Fibroblast of skin of left quadriceps (primary cell): ENCODE data around the gene ARHGAP9.
"Not testable (repeated sequence)": the region's sequence is repeated elsewhere in the genome, so short reads cannot be mapped to it uniquely, and the experiment has no call there.

ENCODE experiments used
- DNase-seq, 2 experiments: peaks; one replicate each; pipeline ENCODE4 v3.0.0-alpha.2; 2013; ENCODE audit warnings: low read depth in 2 of 2

Gene ARHGAP9

DNA sequence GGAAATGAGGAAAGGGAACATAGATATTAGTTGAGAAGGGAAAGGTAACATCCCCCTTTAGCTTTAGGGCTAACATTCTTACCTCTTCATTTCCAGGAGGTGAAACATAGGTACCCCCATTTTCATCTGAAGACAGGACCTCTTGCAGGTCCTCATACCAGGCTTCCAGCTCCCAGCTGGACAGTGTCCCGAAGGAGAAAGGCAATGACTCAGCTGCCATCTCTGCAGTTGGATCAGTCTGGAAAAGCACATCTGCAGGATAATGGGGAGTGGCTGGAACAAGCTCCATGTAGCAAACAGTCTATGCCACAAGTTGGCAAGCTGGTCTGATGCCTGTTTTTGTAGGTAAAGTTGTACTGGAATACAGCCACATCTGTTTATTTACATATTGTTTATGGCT is 37.5 kb upstream of the ARHGAP9 start:
- no peak for DNase-seq

DNA sequence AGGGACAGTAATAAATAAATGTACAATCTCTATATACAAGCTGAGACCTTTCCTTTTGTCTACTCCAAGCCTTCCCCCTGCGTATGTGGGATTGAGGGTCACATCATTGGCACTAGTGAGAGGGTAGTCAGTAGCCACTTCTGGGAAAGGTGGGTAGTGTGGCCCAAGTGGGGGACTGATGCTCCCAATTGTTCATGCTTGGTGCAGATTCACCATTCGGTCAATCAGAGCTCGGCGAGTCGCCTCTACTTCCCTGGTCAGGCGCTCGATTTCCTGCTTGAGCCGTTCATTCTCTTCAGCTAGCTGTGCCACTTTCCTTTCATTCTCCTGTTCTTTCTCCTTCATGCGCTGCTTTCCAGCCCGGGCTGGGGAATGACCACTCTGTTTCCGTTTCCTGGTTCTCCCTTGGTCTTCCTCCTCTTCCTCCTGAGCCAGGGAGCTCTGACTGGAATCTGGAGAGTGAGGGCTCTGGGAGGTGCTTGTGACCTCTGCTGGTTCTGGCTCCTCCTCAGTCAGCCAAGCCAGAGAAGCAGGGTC is 37.0 kb upstream of the ARHGAP9 start:
- DNase-seq: no peak

DNA sequence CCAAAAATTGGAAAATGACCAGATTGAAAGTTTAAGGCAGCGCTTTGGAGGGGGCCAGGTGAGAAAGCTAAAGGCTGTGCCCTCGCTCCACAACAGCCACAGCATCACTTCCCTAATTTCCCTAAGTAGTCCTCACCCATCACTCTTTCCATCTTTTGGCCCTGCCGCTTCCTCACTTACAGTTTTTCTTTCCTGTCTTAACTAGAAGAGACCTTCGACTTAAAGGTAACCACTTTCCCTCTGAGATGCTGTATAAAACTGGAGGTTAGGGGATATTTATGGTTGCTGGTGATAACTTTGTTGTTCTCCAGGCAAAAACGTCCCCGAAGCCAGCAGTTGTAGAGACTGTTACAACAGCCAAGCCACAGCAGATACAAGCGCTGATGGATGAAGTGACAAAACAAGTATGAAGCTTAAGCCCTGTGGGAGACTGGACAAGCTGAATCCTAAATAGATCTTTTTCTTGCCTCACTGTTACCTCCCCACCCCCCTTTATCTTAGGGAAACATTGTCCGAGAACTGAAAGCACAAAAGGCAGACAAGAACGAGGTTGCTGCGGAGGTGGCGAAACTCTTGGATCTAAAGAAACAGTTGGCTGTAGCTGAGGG is 36.4 kb upstream of the ARHGAP9 start:
- no peak for DNase-seq

DNA sequence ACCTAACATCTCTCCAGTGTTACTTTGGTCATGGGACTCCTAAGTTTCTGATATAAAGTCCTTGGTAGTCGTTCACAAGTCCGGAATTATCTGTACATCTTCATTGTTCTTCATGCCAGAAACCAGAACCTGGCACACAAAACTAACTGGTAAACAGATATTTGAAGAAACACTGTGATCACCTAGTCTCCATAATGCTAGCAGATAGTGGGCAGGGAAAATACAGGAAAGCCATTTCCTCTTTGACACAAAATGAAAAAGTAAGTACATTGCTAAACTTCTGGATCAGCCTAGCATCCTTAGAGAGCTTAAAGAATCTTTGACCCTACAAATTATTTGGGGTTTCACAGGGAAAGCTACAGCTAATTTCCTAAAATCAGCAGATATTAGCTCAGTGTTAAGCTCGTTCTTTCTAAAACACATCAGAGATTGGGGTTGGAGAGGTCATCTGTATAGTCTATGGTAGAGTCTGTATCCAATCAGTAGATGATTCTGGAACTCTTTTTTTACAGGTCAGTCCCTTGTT is 35.8 kb upstream of the ARHGAP9 start:
- DNase-seq: no peak

DNA sequence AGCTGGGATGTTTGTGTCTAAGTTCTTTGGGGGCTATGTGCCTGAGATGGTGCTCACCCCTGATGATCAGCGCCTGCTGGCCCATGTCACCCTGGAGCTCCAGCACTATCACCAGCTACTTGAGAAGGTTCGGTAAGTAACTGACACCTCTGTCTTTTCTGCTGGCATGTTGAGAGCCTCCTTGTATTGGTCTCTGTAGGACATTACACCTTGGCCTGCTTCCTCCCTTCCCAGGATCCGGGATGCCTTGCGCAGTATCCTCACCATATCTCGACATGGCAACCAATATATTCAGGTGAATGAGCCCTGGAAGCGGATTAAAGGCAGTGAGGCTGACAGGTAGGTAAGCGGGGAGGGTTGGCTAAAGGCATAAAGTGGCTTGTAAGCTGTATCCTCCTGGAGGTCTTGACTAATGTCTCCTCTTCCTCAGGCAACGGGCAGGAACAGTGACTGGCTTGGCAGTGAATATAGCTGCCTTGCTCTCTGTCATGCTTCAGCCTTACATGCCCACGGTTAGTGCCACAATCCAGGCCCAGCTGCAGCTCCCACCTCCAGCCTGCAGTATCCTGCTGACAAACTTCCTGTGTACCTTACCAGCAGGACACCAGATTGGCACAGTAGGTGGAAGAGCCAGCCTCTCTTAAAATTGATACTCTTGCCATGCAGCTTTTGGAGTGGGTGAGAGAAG is 35.2 kb upstream of the ARHGAP9 start:
- DNase-seq: no peak

DNA sequence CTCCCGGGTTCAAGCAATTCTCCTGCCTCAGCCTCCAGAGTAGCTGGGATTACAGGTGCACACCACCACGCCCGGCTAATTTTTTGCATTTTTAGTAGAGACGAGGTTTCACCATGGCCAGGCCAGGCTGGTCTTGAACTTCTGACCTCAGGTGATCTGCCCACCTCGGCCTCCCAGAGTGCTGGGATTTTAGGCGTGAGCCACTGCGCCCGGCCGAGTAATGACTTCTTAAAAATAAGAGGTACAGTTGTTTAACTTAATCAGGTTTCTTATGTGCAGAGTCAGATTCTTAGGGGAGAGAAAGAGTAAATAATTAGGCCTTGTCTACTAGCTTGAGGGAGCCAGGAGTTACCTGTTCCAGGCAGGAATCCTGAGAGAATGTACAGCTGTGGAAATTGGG is 34.6 kb upstream of the ARHGAP9 start:
- DNase-seq: not testable (repeated sequence)

DNA sequence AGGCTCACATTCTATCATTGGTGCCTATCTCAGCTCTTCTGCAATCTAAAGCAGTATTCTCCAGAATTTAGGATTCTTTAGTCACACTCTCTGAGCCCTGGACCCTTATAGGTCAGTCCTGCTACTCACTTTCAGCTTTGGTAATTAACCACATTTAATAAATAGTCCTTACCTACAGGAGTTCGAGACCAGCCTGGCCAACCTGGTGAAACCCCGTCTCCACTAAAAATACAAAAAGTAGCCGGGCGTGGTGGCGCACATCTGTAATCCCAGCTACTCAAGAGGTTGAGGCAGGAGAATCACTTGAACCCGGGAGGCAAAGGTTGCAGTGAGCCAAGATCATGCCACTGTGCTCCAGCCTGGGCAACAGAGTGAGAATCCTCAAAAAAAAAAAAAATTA is 34.0 kb upstream of the ARHGAP9 start:
- not testable (repeated sequence) for DNase-seq

DNA sequence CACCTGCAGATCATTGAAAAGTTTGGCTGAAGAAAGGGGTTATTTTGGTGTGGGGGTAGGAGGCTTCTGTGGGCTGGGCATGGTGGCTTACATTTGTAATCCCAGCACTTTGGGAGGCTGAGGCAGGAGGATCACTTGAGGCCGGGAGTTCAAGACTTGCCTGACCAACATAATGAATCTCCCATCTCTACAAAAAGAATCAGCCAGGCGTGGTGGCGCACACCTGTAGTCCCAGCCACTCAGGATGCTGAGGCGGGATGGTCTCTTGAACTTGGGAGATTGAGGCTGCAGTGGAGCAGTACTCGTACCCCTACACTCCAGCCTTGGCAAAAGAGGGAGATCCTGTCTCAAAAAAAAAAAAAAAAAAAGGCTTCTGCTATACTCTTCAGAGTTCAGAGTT is 33.6 kb upstream of the ARHGAP9 start:
- no peak for DNase-seq

DNA sequence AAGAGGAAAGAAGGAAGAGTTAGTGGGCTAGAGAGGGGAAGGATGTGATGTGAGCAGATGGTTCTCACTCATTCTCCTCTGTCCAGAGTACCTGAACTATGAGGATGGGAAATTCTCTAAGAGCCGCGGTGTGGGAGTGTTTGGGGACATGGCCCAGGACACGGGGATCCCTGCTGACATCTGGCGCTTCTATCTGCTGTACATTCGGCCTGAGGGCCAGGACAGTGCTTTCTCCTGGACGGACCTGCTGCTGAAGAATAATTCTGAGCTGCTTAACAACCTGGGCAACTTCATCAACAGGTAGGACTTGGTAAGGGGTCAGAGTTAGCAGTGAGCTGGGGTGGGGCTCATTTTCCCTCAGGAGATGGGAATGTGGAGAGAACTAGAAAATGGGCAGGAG is 33.0 kb upstream of the ARHGAP9 start:
- DNase-seq: no peak

DNA sequence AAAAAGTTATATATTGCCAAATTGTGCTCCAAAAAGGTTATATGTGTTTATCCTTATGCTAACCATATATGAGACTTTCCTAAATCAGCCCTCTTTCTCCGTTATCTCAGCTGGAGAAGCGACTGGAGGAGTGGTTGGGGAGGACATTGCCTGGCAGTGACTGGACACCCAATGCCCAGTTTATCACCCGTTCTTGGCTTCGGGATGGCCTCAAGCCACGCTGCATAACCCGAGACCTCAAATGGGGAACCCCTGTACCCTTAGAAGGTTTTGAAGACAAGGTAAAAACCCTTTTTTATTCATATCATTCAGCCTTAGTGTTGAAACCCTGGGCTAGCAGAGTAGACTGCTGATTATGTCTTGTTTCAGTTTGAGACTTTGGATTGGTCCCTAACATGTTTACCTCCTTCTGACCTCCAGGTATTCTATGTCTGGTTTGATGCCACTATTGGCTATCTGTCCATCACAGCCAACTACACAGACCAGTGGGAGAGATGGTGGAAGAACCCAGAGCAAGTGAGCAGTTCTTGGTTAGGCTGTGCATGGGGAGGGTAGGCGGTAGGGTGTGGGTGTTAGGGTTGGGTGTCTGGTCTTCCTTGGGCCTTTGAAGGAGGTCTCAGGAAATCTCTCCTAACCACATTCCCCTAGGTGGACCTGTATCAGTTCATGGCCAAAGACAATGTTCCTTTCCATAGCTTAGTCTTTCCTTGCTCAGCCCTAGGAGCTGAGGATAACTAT is 32.1 kb upstream of the ARHGAP9 start:
- no peak for DNase-seq

DNA sequence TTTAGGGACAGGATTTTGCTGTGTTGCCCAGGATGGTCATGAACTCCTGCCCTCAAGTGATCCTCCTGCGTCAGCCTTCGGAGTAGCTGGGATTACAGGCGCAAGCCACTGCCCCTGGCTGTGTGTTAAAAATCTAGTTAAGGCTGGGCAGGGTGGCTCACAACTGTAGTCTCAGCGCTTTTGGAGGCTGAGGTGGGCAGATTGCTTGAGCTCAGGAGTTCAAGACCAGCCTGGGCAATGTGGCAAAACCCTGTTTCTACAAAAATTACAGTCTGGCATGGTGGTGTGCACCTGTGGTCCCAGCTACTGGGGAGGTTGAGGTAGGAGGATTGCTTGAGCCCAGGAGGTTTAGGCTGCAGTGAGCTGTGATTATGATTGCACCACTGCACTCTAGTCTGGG is 31.5 kb upstream of the ARHGAP9 start:
- no peak for DNase-seq

DNA sequence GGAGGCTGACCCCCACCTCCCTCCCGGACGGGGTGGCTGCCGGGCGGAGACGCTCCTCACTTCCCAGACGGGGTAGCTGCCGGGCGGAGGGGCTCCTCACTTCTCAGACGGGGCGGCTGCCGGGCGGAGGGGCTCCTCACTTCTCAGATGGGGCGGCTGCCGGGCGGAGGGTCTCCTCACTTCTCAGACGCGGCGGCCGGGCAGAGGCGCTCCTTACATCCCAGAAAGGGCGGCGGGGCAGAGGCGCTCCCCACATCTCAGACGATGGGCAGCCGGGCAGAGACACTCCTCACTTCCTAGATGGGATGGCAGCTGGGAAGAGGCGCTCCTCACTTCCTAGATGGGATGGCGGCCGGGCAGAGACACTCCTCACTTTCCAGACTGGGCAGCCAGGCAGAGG is 28.1 kb upstream of the ARHGAP9 start:
- not testable (repeated sequence) for DNase-seq

DNA sequence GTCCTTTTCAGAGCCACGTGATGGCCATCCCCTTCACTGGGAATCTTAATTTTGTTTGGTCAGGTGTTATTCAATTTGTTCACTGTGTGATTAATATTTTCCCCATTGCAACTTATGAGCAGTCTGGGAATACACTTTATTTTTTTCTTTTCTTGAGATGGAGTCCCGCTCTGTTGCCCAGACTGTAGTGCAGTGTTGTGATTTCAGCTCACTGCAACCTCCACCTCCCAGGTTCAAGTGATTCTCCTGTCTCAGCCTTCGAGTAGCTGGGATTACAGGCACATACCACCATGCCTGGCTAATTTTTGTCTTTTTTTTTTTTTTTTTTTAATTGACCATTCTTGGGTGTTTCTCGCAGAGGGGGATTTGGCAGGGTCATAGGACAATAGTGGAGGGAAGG is 26.9 kb upstream of the ARHGAP9 start:
- DNase-seq: not testable (repeated sequence)

DNA sequence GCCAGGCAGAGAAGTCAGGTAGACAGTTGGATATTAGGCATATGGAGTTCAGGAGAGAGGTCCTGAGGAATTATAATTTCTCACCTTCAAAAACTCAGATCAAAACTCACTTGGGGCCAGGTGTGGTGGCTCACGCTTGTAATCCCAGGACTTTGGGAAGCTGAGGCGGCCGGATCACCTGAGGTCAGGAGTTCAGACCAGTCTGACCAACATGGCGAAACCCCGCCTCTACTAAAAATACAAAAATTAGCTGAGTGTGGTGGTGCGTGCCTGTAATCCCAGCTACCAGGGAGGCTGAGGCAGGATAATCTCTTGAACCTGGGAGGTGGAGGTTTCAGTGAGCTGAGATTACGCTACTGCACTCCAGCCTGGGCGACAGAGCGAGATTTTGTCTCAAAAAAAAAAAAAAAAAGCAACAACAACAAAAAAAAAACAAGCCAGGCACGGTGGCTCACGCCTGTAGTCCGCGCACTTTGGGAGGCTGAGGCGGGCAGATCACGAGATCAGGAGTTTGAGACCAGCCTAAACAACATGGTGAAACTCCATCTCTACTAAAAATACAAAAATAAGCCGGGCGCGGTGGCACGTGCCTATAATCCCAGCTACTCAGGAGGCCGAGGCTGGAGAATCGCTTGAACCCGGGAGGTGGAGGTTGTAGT is 22.8 kb upstream of the ARHGAP9 start:
- DNase-seq: not testable (repeated sequence)

DNA sequence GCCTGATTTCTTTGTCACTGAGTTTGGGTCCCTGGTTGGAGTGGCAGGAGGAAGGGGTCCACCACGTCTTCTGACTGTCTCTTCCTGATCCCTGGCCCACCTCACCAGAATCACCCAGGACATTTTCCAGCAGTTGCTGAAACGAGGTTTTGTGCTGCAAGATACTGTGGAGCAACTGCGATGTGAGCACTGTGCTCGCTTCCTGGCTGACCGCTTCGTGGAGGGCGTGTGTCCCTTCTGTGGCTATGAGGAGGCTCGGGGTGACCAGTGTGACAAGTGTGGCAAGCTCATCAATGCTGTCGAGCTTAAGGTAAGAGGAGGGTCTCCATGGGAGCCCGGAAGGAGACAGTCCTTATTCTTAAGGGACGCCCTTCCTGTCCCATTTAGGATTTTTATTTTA is 20.5 kb upstream of the ARHGAP9 start:
- DNase-seq: no peak

DNA sequence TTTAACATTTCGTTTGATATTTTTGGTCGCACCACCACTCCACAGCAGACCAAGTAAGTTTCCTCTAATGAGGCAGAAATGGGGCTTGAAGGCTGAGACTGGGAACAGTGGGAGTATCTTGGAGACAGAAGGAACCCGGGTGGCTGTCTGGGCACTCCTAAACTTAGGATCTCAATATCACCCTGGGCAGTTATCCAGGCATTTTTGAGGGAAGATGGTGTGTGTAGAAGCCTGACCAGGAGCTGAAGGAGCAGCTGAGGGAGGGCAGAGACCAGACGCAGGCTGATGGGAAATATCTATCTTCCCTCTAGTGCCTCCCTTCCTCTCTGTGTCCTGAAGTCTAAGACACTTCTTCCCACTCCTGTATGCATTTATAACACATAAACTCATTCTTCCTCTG is 18.9 kb upstream of the ARHGAP9 start:
- no peak for DNase-seq

DNA sequence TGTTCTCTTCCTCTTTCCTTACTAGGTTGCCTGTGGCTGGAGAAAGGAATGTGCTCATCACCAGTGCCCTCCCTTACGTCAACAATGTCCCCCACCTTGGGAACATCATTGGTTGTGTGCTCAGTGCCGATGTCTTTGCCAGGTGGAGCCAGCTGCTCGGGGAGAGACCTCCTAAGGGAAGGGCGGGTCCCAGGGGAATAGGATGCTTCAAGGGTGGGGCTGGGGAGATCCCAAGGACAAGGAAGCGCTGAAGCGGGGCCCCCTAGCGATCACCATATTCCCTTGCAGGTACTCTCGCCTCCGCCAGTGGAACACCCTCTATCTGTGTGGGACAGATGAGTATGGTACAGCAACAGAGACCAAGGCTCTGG is 18.5 kb upstream of the ARHGAP9 start:
- DNase-seq: no peak

DNA sequence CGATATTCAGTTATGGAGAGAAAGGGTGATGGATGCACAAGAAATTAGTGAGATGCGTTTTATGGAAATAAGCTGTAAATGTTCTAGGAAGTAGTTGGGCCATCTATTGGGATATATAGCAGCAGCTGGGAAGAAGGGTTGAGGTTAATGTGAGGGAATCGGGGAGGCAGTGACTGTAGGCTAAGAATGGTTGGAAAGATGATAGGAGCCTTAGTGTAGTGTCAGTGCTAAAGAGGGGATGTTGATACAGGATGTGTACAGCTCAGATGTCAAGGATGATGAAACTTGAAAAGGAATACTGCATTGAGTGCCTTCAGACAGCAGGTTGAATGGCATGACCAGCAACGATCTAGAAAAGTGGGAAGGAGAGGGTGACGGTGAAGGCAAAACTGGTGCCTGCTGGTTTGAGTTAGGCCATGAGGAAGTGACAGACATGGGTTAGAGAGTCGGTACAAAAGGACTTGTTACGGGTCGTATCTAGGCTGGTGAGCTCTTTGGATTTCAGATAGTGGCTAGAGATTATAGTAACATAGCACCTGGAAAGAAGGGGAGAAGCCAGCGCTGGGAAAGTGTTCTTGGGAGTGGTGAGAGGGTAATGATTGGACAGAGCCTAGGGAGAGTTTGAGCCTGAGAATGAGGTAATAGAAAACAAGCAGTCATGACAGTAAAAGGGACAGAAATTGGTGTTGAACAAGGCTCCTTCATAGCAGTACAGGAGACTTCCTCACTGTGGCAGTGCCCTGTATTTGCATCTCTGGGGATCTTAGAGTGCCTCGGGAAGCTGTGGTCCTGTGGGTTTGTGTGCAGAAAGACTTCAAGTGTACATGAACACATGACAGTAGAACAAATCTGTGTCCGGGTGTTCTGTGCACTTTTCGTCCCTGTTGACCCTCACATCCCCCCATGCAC is 17.8 kb upstream of the ARHGAP9 start:
- no peak for DNase-seq

DNA sequence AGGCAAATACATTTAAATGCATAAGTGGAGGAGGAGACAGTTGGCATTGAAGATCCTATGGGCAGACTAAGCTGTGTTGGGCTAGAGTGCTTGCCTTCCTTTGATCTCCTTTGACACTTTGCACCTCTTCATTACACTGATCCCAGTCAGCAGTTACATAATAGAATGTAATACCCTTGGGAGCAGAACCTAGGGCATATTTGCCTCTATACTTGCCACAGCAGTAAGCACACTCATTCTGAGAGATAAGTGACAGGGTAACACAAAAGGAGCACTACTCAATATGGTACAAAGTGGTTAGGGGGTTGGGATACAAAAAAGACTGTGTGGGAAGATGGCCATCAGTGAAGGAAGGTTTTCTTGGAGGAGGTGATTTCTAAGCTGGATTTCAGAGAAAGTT is 17.2 kb upstream of the ARHGAP9 start:
- no peak for DNase-seq

DNA sequence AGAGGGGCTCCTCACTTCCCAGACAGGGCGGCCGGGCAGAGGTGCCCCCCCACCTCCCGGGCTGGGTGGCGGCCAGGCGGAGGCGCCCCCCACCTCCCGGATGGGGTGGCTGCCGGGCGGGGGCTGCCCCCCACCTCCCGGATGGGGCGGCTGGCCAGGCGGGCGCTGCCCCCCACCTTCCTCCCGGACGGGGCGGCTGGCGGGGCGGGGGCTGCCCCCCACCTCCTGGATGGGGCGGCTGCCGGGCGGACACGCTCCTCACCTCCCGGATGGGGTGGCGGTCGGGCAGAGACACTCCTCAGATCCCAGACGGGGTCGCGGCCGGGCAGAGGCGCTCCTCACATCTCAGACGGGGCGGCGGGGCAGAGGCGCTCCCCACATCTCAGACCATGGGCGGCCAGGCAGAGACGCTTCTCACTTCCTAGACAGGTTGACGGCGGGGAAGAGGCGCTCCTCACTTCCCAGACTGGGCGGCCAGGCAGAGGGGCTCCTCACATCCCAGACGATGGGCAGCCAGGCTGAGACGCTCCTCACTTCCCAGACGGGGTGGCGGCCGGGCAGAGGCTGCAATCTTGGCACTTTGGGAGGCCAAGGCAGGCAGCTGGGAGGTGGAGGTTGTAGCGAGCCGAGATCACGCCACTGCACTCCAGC is 15.5 kb upstream of the ARHGAP9 start:
- DNase-seq: not testable (repeated sequence)
